ENCODE data around the gene CYP26A1. TPM values are rescaled to one million over a fixed set of nuclear protein-coding genes. Genes with fewer than 3 reads are reported as not detected.

CYP26A1 gene
- total RNA-seq, 1 experiment from 2014 or later, result not detected

GRCh38 chr10:93085272-93085859 is 11.7 kb downstream of the CYP26A1 start:
- no peak for TF ChIP-seq CTCF (conservative IDR thresholded peaks at IDR 0.05; ENCODE audit: low read depth, low read length)
- no peak for TF ChIP-seq EZH2 (IDR thresholded peaks at IDR 0.05; ENCODE audit: borderline replicate concordance, low read depth, low read length, poor library complexity, severe bottlenecking)
- no peaks in the 10 kb centered on the region for H3K9me3 ChIP-seq (ENCODE audit: low read depth, low read length, poor library complexity, severe bottlenecking)
- H3K27me3 ChIP-seq (replicated peaks; ENCODE audit: insufficient read depth, low read depth, low read length, poor library complexity), result no peaks in the 10 kb centered on the region
- H3K27ac ChIP-seq (ENCODE audit: low read depth, low read length, poor library complexity, severe bottlenecking), result no peak overlapping the region
- BruUV-seq (replicated peaks), result no TSS peak
- H3K4me1 ChIP-seq (ENCODE audit: insufficient read depth, low read length, poor library complexity, severe bottlenecking), result no peaks in the 10 kb centered on the region
- no peaks in the 10 kb centered on the region for H3K36me3 ChIP-seq (ENCODE audit: insufficient read depth, low read length, poor library complexity, severe bottlenecking)
- intact Hi-C loops (cut with micrococcal nuclease; ENCODE audit: unreplicated experiment), result loop anchor here (10.0 kb wide), 1 partner anchor 399 kb away; the partner anchor contains the start of gene MYOF
- no peak for DNase-seq (ENCODE audit: low spot score)
- H3K4me3 ChIP-seq (ENCODE audit: low read depth, low read length, poor library complexity, severe bottlenecking), result no peak overlapping the region
- CTCF ChIA-PET, result interaction anchor here (0.5 kb wide), 1 partner anchor 543 kb away, joined by 3 read pairs; no protein-coding TSS in a partner anchor
- POLR2A ChIA-PET (ENCODE audit: low non-redundant PET), result no interaction called here

GRCh38 chr10:93086289-93086688 is 12.6 kb downstream of the CYP26A1 start:
- POLR2A ChIA-PET (ENCODE audit: low non-redundant PET), result no interaction called here
- Histone ChIP-seq H3K27me3 (replicated peaks; ENCODE audit: insufficient read depth, low read depth, low read length, poor library complexity) (no peaks in the 10 kb centered on the region), H3K4me1 (ENCODE audit: insufficient read depth, low read length, poor library complexity, severe bottlenecking) (no peaks in the 10 kb centered on the region), H3K9me3 (ENCODE audit: low read depth, low read length, poor library complexity, severe bottlenecking) (no peaks in the 10 kb centered on the region), H3K4me3 (ENCODE audit: low read depth, low read length, poor library complexity, severe bottlenecking) (no peak overlapping the region), H3K27ac (ENCODE audit: low read depth, low read length, poor library complexity, severe bottlenecking) (no peak overlapping the region), H3K36me3 (ENCODE audit: insufficient read depth, low read length, poor library complexity, severe bottlenecking) (no peaks in the 10 kb centered on the region)
- no peak for DNase-seq (ENCODE audit: low spot score)
- no peak for TF ChIP-seq CTCF (conservative IDR thresholded peaks at IDR 0.05; ENCODE audit: low read depth, low read length)
- TF ChIP-seq EZH2 (IDR thresholded peaks at IDR 0.05; ENCODE audit: borderline replicate concordance, low read depth, low read length, poor library complexity, severe bottlenecking), result no peak
- BruUV-seq (replicated peaks), result no TSS peak
- intact Hi-C loops (cut with micrococcal nuclease; ENCODE audit: unreplicated experiment), result loop anchor here (10.0 kb wide), 1 partner anchor 399 kb away; the partner anchor contains the start of gene MYOF
- CTCF ChIA-PET, result no interaction called here

GRCh38 chr10:93087846-93088245 is 14.2 kb downstream of the CYP26A1 start:
- Histone ChIP-seq H3K27me3 (replicated peaks; ENCODE audit: insufficient read depth, low read depth, low read length, poor library complexity) (no peaks in the 10 kb centered on the region), H3K4me1 (ENCODE audit: insufficient read depth, low read length, poor library complexity, severe bottlenecking) (no peaks in the 10 kb centered on the region), H3K36me3 (ENCODE audit: insufficient read depth, low read length, poor library complexity, severe bottlenecking) (no peaks in the 10 kb centered on the region), H3K9me3 (ENCODE audit: low read depth, low read length, poor library complexity, severe bottlenecking) (no peaks in the 10 kb centered on the region), H3K4me3 (ENCODE audit: low read depth, low read length, poor library complexity, severe bottlenecking) (no peak overlapping the region), H3K27ac (ENCODE audit: low read depth, low read length, poor library complexity, severe bottlenecking) (no peak overlapping the region)
- no peak for DNase-seq (ENCODE audit: low spot score)
- ChIA-PET POLR2A (ENCODE audit: low non-redundant PET) (no interaction called here), CTCF (no interaction called here)
- no TSS peak for BruUV-seq (replicated peaks)
- TF ChIP-seq EZH2 (IDR thresholded peaks at IDR 0.05; ENCODE audit: borderline replicate concordance, low read depth, low read length, poor library complexity, severe bottlenecking) (no peak), CTCF (conservative IDR thresholded peaks at IDR 0.05; ENCODE audit: low read depth, low read length) (no peak)
- intact Hi-C loops (cut with micrococcal nuclease; ENCODE audit: unreplicated experiment), result loop anchor here (10.0 kb wide), 1 partner anchor 397 kb away; the partner anchor contains the start of gene MYOF
